DMS153 treated with DMSO at 0.1 percent for 48 hours (cell line): ENCODE results near the gene KIF26A.

Experiments
- DNase-seq: peaks from one replicate; lab custom pipeline; 2025; ENCODE audit not compliant: unreplicated experiment; lab: John Stamatoyannopoulos, UW

The KIF26A gene

GRCh38 chr14:104175811-104176210 lies 37.4 kb downstream of the KIF26A start:
- DNase-seq: no peak

GRCh38 chr14:104176611-104177010 lies 38.2 kb downstream of the KIF26A start:
- DNase-seq: no peak

GRCh38 chr14:104177411-104177810 lies 39.0 kb downstream of the KIF26A start:
- no peak for DNase-seq

GRCh38 chr14:104178279-104178678 lies 39.9 kb downstream of the KIF26A start:
- DNase-seq: no peak

GRCh38 chr14:104179126-104179525 lies 40.7 kb downstream of the KIF26A start:
- no peak for DNase-seq

- DNase-seq: no peak
Measured at GRCh38 chr14:104179564-104180129, 41.3 kb downstream of the KIF26A start.

- no peak for DNase-seq
Measured at GRCh38 chr14:104180561-104181165, 42.3 kb downstream of the KIF26A start.

- no peak for DNase-seq
Measured at GRCh38 chr14:104181761-104182530, 43.6 kb downstream of the KIF26A start.

GRCh38 chr14:104182857-104183425 lies 44.6 kb downstream of the KIF26A start:
- no peak for DNase-seq

GRCh38 chr14:104183796-104184195 lies 45.4 kb downstream of the KIF26A start:
- no peak for DNase-seq

GRCh38 chr14:104184506-104184905 lies 46.1 kb downstream of the KIF26A start:
- DNase-seq: no peak

GRCh38 chr14:104184911-104185499 lies 46.6 kb downstream of the KIF26A start:
- DNase-seq: no peak

GRCh38 chr14:104185916-104186495 lies 47.6 kb downstream of the KIF26A start:
- DNase-seq: no peak

GRCh38 chr14:104186575-104186974 lies 48.2 kb downstream of the KIF26A start:
- DNase-seq: no peak

- DNase-seq: no peak
Measured at GRCh38 chr14:104187121-104187889, 48.9 kb downstream of the KIF26A start.

- DNase-seq: no peak
Measured at GRCh38 chr14:104187931-104188726, 49.7 kb downstream of the KIF26A start.

- DNase-seq: no peak
Measured at GRCh38 chr14:104188727-104189400, 50.5 kb downstream of the KIF26A start.

- no peak for DNase-seq
Measured at GRCh38 chr14:104189629-104190335, 51.4 kb downstream of the KIF26A start.
